Stimulated activated CD4-positive, alpha-beta T cell treated with anti-CD3 and anti-CD28 coated beads, Interleukin-12 subunit alpha, Interleukin-12 subunit beta, amount 100 ng/mL, for 48 hours (primary cell): ENCODE results near the gene PSD.
A peak's percentile ranks its signal among the peaks of the same experiment; 100 is the strongest.

Source experiments
- DNase-seq, 3 donors: peaks; one replicate each; pipeline ENCODE4 v3.0.0-alpha.2; 2020; ENCODE audit warnings: low read depth in 2 of 3, low spot score in 1 of 3

Gene PSD

DNA sequence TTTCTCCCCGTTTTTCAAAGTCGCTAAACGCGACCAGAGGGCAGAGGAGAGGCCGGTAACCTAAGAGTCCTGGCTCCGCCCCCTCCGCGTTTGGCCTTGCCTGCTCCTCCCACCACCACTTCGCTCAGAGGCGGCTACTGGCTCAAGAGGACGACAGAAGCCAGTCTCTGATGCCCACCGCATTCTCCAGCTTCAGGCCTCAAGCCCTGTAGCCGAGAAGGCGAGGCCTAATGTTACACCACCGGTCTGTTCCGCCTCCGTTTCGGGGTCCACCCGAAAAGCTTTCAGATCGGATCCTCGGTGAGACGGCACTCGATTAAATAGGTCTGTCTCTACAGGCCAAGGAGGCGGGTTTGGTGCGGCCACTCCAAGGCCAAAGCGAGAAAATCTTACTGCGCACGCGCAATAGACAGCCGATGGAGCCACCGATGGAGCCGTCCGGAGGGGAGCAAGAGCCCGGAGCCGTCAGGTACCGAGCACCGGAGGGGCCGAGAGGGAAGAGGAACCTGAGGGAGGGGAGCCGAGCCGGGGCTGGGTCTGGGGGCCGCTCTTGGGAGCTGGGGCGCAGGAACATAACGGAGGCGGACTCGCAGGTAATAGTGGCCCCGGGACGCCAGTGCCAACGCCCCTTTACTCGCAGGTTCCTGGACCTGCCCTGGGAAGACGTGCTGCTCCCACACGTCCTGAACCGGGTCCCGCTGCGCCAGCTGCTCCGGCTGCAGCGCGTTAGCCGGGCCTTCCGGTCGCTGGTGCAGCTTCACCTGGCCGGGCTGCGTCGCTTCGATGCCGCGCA is 2.3 kb upstream of the PSD start, which contains the start of gene FBXL15:
FBXL15 (plus strand) TSS at position 123 of the 793 bp plus-strand sequence; CDS start at position 417, 294 bp downstream.
- DNase-seq = peak; percentile 95 to 98 (median 97)

DNA sequence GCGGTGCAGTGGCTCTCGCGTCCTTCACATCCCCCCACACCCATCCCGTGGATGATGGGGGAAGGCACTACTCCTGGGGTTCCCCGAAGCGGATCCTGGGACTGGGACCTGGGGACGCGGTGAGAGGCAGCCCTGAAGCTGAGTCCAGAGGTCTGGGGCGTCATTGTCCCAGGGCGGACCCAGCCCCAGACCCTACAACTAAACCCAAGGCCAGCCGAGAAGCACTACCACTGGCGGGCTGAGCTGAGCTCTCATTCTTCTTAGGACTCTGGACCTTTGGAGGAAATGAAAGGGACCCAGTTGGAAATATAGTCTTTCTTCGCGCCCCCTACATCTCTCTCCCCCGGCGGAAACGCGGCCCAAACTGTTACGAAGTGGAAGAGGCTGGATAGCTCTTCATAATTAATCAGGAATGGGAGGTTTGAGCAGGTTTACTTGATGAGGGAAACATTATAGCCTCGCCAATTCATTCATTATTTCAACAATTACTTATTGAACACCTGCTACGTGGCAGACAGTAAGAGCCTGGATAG is 1.7 kb upstream of the PSD start:
- no peak for DNase-seq

DNA sequence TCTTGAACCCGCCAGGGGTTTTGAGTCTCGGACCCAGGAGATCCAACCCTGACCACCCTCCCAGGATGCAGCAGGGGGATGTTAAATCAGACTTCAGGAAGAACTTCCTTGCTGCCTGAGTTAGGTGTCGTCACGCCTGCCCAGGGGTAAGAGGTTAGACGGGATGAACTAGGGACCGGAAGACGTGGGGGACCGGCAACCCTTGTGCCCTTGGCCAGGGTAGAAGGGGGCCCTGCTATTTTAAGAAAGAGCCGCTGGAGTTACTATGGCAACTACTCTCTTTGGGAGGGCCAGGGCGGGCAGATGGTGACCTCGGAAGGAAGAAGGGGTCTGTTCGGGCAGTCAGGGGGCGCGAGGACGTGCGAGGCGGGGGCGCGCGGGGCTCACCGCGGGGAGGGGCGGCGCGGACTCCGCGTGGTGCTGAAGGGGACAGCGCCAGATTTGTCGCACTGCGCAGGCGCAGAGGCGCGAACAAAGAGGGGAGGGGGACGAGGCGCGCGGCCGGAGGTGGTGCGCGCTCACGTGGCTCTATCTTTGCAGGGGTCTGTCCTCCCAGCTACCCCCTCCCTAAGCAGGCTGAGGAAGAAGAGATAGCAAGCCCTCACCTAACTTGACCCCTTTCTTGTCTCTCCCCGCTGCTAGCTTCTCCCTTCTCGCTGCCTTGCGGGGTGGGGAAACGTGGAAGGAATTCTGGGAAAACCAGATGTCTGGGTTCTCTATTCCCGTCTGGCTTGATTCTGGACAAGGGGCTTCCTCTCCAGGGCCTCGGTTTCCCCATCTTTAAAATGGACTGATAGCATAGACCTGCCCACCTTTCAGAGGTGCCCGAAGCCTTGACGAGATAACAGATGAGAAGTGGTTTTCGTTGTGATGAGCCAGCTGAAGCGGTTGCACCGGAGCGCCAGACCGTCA is 940 bp upstream of the PSD start:
- peak in 2 of 3 donors; percentile 60 to 67 for DNase-seq

DNA sequence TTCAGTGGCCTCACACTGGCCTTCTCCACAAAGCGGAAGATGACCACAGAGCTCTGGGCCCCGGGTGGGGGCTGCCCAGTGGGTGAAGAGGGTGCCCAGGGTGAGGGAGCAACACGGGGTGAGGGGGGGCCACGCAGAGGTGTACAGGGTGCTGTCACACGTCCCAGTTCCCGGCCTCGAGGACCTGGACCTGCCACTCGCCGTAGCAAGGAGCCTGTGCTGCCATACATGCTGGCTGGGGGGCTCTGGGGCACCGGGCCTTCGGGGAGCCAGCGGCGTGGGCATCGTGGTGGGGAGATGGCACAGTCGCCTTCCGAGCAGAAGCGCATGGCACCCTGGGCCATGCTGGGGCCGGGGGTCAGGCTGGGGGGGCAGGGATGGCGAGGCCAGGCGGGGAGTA is 1.9 kb downstream of the PSD start:
- DNase-seq = no peak

DNA sequence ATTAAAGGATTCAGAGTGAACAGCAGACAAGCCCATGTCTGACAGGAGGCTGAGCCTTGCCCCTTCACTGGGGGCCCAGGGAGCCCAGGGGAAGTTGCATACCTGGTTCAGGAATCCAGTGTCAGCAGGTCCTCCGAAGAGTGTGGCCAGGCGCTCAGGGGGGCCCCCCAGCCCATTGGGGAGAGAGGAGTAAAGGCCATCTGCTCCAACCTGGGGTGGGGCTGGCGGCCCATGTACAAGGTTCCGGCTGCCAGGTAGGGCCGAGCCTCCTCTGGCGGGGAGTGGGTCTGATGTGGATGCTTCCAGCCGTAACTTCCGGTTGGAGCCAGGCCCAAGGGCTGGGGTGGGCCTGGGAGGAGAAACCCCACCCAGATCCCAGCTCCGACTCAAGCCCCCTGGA is 2.3 kb downstream of the PSD start:
- DNase-seq = no peak

DNA sequence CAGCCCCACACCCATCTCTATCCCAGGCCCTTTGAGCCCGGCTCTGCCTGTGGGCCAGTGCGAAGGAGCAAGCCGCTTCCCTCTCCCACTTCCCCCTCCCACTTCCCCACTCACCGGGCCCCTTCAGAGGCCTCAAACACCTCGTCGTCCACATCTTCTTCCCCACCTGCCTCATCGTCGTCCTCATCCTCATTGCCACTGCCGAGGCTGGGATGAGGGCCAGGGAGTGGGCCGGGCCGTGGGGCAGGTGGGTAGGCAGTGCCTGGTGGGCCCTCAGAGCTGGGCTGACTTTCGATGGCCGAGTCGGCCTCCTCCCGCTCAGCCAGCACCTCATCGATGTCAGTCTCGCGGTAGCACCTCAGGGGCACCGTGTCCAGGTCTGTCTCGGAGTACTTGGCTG is 3.8 kb downstream of the PSD start:
- DNase-seq = no peak

DNA sequence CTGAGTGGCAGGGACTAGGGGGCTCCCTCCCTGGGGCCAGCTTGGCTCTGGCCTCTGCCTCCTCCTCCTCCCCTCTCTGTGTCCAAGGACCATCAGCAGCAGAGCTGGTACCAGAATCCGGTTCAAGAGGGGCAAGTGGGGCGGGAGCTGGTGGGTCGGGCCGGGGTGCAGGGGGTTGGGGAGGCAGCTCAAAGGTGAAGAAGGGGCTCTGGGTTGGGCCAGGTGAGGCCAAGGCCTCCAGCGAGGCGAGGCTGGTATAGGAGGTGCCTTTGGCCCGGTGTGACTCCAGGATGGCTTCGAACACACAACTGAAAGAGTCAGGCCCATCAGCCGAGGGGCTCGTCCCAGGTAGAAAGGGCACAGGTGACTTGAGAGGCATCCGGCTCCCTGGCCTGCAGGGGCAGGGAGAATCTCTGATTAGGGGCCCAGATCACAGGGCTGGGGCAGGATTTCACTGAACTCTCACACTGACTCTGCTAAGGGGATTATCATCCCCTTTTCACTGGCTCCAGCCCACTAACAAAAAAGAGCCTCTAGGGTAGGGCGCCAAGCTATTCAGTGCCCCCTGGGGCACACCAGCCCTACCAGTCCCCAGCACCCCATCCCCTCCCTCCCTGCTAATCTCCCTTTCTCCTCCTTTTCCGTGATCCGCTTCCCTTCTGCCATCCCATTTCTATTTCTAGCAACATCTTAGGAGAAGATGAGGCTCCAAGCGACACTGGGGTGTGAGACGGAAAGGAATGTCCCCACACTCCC is 4.6 kb downstream of the PSD start:
- DNase-seq = no peak

DNA sequence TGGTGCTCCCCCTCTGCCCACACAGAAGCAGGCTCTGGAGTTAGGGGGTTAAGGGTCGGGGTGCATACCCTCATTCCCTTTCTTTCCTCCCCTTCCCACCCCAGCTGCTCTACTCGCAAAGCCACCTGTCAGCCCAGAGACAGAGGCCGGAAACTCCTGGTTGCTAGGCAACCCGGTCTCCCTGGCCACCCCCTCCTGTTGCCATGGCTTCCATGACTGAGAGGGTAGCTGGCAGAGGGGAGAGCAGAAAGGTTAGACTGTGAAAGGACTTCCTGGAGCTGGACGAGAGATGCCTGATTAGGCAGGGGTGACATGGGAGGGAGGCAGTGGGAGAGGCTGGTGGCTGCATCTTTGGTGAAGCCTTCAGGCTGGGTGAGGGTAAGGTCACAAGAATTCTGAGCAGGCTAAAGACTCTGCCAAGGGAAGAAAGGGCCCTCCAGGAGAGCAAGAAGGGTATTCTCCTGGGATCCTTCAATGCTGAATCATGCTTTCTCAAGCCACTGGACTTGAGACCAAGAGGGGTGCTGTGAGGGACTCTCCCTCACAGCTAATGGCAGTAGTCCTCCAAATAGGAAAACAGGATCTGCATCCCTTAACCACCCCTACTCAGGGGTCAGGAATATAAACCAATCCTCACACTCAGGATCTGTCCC is 5.4 kb downstream of the PSD start:
- DNase-seq = no peak

DNA sequence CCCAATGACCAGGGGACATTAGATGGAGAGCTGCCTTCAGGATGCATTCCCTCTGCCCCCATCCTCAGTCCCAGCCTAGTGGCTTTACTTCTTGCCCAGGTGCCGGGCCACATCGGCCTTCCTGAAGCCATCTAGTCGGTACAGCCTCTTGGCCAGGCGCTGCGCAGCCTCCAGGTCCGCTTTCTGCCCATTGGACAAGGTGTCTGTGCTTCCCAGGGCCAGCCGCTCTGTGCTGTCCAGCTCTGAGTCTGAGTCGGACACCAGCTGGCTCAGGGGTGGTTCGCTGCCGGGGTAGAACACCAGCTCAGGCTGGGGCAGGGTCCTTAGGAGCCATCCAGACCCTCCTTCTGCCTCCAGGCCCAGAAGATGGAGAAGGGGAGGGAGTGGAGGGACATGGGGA is 6.3 kb downstream of the PSD start:
- DNase-seq = no peak

DNA sequence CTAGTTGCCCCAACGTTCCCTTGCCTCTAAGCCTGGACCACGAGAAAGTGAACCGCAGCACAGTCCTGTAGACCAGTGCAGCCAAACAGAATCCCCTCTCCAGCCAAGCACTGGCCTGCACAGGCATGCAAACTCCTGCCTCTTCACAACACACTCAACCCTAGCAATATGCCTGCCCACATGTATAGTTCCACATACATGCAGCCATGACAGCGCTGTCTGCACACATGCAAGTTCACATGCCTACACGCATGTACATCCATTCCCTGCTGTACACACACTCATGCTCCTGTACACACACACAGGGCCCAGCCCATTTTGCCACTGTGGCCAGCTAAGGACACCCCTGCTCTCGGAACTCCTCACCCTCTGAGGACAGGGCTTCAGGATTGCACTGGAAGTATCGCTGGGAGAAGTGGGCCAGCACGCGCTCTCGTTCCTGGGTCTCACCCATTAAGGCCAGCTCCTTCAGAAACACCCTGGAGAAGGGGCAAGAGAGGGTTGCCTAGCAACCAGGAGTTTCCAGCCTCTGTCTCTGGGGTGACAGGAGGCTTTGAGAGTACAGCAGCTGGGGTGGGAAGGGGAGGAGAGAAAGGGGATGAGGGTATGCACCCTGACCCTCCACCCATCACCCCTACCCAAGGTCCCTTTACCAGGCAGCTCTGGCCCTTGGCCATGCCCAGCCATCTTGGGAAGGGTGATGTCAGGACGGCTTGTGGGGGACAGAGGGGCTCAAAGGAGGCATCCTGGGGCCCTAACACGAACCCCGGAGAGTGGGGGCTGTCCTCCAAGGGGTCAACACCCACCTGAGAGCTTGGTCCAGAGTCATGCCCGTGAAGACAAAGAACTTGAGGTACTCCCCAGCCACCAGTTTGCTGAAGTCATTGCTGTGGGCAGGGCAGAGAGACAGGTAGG is 7.0 kb downstream of the PSD start:
- no peak for DNase-seq

DNA sequence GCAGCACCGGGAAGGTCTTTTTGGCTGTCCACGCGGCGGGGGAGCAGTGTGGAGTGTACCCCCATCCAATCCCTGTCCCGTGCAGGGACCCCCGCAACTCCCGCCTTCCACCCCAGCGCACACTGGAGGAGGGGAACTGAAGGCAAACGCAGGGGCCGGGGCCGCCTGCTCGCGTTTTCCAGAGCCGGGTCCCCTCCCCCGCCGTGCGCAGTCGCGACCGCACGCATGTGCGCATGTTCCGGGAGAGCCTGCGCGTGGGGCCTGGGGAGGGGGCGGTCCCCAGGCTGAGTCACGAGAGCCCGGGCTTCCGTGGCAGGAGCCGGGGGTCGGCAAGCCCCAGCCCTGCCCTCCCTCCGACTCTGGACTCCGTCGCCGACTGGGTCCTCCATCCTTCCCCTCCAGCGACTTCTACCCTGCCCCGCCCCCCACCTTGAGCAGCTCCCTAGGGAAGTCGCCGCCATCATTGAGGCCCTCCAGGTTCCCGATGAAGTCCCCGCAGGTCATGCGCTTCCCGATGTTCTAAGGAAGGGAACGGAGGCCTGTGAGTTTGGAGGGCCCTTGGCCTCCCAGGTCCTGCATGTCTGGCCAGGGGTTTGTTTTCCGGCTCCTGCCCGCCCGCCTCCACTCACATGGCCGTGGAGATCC is 8.0 kb downstream of the PSD start:
- DNase-seq = peak in 1 of 3 donors; percentile 61

DNA sequence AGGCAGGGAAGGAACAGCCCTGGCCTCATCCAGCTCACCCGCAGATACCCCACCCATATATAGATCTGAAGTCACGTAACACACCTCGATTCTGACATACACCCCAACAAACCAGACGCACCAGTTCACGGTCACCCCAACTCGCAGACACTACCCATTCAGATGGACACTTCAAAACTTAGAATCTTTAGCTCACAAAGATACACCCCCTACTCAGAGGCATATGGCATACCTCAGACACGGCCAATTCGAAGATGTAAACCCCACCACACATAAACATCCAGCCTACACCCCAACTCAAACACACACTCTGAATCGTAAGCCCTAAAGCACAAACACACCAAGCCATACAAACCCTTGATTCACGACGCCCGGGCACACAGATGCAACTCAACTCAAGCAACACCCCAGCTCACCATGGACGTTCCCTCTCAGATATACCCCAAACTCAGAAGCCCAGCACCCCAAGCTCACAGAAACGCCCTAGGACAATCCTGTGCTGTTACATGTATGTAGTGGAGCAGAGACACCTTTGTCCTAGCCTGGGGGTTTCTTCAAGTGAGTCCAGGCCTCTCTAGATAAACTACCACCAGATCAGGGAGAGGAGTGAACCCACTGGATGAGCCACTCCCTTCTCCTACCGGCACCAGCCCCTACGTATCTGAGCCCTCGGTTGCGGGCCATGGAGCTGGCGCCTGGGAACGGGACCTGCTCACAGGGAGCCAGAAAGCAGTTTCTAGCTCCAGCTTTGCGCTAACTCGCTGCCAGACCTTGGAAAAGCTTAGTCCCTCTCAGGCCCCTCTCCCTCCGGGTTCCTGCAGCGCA is 8.8 kb downstream of the PSD start:
- DNase-seq = no peak

DNA sequence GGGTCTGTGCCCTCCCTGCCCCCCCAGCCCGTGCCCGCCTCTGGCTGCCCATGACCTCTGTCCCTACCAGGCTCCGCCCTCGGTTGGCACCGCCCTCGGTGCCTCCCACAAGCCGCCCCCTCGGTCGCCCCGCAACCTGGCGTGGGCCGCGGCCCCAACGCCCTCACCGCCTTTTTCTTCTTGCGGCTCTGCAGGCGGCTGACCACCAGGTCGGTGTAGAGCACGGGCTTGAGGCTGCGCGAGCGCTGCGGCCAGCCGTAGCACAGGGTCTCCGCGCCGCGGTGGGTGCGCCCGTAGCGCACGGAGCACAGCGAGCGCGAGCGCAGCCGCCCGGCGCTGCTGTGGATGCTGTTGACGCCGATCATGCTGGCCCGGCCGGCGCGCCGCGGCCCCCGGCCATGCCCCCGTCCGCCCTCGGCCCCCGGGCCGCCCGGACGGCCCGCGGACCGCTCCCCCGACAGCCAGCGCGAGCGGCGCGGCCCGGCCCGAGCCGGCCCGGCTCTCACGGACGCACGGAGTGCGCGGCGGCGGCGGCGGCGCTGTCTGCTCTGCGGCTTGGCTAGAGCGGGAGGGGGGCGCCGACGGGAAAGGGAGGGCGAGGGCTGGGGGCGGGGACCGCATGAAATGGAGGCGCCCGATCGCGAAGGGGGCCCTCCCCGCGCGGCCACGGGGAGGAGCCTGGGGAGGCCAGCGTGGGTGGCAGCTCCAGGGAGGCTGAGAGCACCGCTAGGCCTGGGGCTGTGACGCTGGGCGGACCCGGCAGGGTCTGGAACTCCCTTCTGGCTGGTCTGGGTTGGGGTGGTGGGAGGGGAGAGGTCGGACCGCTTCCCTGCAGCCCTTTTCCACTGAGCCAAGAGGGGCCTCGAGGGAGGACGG is 9.6 kb downstream of the PSD start:
- peak; percentile 65 to 75 (median 71) for DNase-seq

DNA sequence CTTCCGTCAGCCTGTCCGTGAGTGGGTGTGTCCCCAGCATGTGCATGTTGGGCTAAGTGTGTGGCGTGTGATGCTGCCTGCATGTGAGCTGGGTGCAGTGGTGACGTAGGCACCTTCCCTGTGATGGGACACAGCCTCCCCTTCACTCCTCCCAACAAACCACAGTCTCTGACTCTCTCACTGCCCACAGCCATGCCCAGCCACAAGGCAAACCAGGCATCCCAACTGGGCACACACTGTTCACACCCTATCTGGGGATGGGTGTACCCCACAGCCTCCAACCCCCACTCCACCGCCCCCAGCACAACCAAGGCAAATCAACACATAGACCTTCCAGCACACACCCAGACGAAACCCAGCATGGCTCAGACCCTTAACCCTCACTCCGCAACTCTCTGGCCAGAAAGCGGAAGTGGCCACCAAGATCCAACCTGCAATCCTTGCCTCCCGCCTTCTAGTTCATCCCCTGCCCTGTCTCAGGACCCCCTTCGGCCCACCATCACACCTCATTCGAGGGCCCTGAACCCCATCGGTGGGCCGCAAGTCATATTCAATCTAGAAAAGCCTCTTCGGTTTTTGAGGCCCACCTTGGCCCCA is 10.4 kb downstream of the PSD start:
- no peak for DNase-seq

DNA sequence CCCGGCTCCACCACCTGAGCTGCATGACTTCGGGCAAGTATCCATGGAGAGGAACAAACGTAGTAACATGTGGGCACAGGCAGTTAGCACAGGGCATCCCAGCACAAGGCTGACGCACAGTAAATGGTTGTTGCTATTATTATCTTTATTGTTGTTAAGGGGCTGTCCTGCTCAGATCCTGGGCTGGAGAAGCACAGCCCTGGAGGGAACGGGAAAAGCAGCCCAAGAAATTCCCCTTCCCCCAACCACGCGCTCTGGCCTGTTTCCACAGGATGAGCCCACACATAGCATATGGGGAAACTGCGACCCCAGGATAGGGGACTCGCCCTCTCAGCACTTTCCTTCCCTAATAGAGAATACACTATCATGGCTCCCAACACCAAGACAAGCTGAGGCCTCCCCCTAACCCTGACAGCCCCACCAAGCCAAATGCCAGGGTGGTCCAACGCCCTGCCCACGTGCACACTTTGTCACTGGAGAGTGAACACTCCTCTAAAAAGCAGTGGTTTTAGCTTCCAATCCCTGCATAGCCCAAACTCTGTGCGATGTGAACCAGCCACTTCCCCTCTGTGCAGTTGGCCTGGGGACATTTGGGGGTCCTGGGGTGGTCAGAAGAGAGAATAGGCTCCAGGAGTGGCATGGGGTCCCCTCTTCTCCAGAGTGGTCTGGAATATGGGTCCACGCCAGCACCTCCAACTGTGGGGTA is 11.0 kb downstream of the PSD start:
- no peak for DNase-seq

DNA sequence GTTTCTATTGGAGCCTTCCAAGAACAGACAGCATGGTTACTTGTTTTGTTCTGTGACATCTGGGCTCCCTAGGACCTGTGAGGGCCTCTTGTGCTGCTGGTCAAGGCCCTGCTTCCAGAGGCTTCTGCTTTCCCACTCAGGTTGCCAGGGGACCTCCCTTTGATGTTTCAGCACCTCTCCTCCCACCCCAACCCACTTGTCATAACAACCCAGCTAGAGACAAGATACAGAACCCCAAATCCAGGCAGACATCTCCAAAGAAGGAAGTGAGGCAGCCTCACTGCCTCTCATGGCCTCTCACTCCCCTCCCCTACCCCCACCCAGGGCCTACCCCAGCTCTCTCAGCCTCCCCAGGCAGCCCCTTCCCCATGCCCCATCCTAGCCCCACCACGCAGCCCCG is 11.8 kb downstream of the PSD start:
- no peak for DNase-seq
